Testis (tissue), 3 donors: Measurements from ENCODE around the gene NT5M. TPM values are rescaled to one million over a fixed set of nuclear protein-coding genes. Genes with fewer than 3 reads are reported as not detected.

ENCODE experiments used
- DNase-seq: peaks from one replicate; pipeline ENCODE4 v3.0.0-alpha.2; 2019
- H3K27ac ChIP-seq, 2 donors: fragments of 200-600 bp; sonication (generic); one replicate each; pipeline ENCODE4 v1.5.1; 2019
- H3K27me3 ChIP-seq: fragments of 200-600 bp; sonication (generic); one replicate; pipeline ENCODE4 v1.5.1; 2019
- H3K36me3 ChIP-seq: fragments of 200-600 bp; sonication (generic); one replicate; pipeline ENCODE4 v1.5.1; 2017; ENCODE audit warnings: low read depth; ENCODE audit errors: missing control alignments
- H3K4me1 ChIP-seq: fragments of 200-600 bp; sonication (generic); one replicate; pipeline ENCODE4 v1.5.1; 2019
- H3K4me3 ChIP-seq, 2 donors: fragments of 200-600 bp; sonication (generic); one replicate each; pipeline ENCODE4 v1.5.1; 2017 to 2019
- H3K9me3 ChIP-seq: fragments of 200-600 bp; sonication (generic); one replicate; pipeline ENCODE4 v1.5.1; 2017
- POLR2A ChIP-seq: fragments of 450-650 bp; IDR thresholded peaks from one replicate; pipeline ENCODE4 v1.6.1; 2017; ENCODE audit warnings: antibody characterized with exemption, mild to moderate bottlenecking, moderate library complexity
- WGBS, 2 donors: methylation state at CpG; one replicate each; pipeline ENCODE4 v1.1.5; 2018; 5-methylcytosine and 5-hydroxymethylcytosine counted together
- intact Hi-C: fragments of 100-400 bp; cut with DNase I; formaldehyde crosslinking; loops from one replicate; pipeline ENCODE4 v1.15.1; 2023; ENCODE audit warnings: low total_unique reads
- polyA plus RNA-seq: library from polyadenylated mRNA; stranded (reverse); fragments of 350-450 nt; fragmentation: Illumina TruSeq; extraction: RNeasy Lipid Tissue Mini Kit (QIAGEN cat#74804); gene quantifications from one replicate; pipeline ENCODE4 v1.2.3, GENCODE V29; 2014; ENCODE audit warnings: low read depth, low replicate concordance; ENCODE audit not compliant: insufficient read depth
- total RNA-seq, 2 donors: library from RNA; depleted of rRNA; stranded (reverse); fragments of >200 nt; gene quantifications; one replicate each; pipeline ENCODE4 v1.2.3, GENCODE V29; 2016
- TF ChIP-seq, protein P1 (sequence below), 3 experiments: fragments of 450-650 bp in 2 of 3; fragments of 200-600 bp in 1 of 3; sonication (generic) in 1 of 3; IDR thresholded peaks; one replicate each; pipeline ENCODE4 v1.5.1; 2016 to 2019; ENCODE audit warnings: antibody characterized with exemption in 3 of 3, mild to moderate bottlenecking in 2 of 3, moderate library complexity in 1 of 3

The NT5M gene
- total and polyA plus RNA-seq, 3 donors from 2014 or later, result 26.1 to 47.5 (median 33.5) TPM

DNA sequence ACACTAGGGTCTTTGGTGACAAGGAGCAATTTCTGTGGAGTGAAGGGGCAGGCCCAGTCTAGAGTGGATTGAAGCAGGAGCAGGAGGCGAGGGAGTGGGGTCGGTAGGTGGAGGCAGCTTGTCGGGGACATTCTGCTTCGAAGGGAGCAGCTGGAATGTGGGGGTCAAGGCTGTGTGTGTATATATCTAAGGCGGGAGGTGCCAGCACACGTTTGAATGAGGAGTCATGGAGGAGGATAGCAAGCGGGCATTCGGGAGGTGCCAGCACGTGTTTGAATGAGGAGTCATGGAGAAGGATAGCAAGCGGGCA, 17.7 kb downstream of the NT5M start:
- DNase-seq, result peak; percentile 53
- no peaks in the 10 kb centered on the region for H3K9me3 ChIP-seq
- intact Hi-C loops, result no loop called here

DNA sequence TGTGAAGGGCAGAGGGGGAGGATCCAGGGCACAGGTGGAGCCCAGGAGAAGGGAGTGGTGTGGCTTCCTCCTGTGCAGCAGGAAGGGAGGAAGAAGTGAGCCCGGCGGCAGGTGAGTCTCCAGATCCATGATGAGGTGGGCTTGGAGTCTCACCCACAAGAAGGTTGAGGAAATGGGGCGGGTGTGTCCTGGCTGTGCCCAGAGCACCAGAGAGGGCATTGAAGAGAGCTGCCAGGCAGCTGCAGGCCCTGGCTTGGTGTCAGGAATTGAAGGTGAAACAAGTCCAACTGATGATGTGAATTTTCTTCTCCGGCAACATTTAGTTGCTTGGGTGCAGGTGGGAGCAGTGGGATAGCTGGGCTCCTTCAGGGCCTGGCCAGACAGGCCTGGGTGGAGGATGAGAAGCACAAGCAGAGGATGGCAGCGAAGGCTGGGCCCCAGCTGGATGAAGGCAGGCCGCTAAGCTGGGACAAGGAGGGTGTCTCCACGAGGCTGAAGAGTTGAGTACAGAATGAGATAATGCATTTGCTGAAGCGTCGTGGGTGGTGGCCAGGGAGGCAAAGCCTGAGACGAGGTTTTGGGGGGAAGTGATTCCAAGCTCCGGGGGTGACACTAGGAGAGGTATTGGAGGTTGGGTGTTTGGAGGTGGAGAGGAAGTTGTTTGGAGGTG, 18.3 kb downstream of the NT5M start:
- Histone ChIP-seq H3K27me3 (no peaks in the 10 kb centered on the region), H3K27ac (no peak overlapping the region), H3K4me1 (no peaks in the 10 kb centered on the region), H3K4me3 (no peak overlapping the region), H3K36me3 (no peaks in the 10 kb centered on the region), H3K9me3 (no peaks in the 10 kb centered on the region)
- WGBS, 2 donors, result 65 to 83% methylated on average over 11 of the region's 11 CpGs
- DNase-seq, result peak; percentile 15
- TF ChIP-seq POLR2A, result no peak
- TF ChIP-seq, protein P1, sequence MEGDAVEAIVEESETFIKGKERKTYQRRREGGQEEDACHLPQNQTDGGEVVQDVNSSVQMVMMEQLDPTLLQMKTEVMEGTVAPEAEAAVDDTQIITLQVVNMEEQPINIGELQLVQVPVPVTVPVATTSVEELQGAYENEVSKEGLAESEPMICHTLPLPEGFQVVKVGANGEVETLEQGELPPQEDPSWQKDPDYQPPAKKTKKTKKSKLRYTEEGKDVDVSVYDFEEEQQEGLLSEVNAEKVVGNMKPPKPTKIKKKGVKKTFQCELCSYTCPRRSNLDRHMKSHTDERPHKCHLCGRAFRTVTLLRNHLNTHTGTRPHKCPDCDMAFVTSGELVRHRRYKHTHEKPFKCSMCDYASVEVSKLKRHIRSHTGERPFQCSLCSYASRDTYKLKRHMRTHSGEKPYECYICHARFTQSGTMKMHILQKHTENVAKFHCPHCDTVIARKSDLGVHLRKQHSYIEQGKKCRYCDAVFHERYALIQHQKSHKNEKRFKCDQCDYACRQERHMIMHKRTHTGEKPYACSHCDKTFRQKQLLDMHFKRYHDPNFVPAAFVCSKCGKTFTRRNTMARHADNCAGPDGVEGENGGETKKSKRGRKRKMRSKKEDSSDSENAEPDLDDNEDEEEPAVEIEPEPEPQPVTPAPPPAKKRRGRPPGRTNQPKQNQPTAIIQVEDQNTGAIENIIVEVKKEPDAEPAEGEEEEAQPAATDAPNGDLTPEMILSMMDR (IDR thresholded peaks at IDR 0.05), result no peak
- intact Hi-C loops, result no loop called here

More for the DNA sequence above, 17.7 kb downstream of the NT5M start:
- Histone ChIP-seq H3K4me3 (no peak overlapping the region), H3K4me1 (no peaks in the 10 kb centered on the region), H3K27me3 (no peaks in the 10 kb centered on the region), H3K36me3 (no peaks in the 10 kb centered on the region), H3K27ac (no peak overlapping the region)
- WGBS, 2 donors, result 61 to 76% methylated on average over 10 of the region's 10 CpGs
- TF ChIP-seq, protein P1 (IDR thresholded peaks at IDR 0.05), result no peak
- no peak for TF ChIP-seq POLR2A

DNA sequence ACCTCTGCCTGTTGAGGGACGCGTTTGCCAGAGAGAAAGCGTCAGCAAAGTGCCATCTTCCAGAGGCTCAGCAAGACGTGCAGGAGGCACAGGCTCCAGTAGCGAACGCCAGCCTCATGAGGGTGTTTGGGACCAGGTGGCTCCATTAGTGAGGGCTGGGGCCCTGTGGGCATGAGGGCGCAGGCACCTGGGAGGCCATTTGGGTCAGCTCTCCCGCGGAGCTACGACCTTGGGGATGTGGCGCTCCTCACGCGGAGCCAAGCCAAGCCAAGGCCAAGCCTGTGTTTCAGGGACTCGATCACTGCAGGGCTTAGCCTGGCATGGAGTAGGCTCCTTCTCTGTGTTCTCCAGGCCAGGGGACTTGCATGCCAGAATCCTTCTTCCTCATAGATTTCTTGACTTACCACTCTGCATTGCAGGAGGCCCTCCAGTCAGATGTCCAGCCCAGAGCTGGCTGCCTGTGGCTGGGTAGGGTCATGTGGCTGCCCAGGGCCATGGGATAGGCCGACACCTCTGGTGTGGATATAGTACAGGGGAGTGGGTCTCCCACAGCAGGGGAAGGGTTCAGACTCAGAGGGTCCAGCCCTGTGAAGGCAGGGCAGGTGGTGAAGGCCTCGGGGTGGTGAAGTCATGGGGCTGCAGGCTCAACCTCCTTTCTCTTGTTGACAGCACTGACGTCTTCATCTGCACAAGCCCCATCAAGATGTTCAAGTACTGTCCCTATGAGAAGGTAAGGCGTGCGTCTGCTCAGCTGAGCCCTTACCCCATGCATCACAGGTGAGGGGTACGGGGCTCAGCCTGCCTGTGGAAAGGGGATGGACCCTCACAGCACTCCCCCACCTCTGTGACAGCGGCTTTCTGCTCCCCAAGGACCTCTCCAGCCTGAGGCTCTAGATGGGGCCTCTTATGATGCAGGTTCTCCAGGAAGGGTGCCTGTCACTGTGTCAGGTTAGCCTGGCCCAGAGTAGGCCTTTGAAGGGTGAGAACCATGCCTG, 19.6 kb downstream of the NT5M start:
- no peak overlapping the region for H3K27ac ChIP-seq
- WGBS, 2 donors, result 85 to 90% methylated on average over 18 to 21 of the region's 21 CpGs
- DNase-seq, result no peak
- no peaks in the 10 kb centered on the region for H3K36me3 ChIP-seq
- no peaks in the 10 kb centered on the region for H3K9me3 ChIP-seq
- intact Hi-C loops, result no loop called here
- no peaks in the 10 kb centered on the region for H3K27me3 ChIP-seq
- TF ChIP-seq POLR2A, result no peak
- TF ChIP-seq, protein P1 (IDR thresholded peaks at IDR 0.05), result no peak
- no peak overlapping the region for H3K4me3 ChIP-seq
- no peaks in the 10 kb centered on the region for H3K4me1 ChIP-seq

DNA sequence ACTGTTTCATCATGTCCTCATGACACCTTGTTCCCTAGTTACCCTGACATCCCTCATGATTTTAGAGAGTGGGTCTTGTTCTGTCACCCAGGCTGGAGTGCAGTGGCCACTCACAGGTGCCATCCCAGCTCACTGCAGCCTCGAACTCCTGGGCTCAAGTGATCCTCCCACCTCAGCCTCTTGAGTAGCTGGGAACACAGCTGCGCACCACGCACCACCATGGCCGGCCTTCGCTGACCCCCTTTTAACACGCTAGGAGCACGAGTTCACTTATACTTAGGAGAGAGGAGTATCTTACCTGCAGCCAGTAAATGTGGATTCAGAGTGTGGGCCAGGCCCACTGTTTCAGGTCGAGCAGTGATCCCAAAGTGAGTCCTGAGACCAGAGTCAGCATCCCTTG, 21.4 kb downstream of the NT5M start:
- no peaks in the 10 kb centered on the region for H3K36me3 ChIP-seq

More for the DNA sequence above, 21.4 kb downstream of the NT5M start:
- Histone ChIP-seq H3K9me3 (no peaks in the 10 kb centered on the region), H3K4me1 (no peaks in the 10 kb centered on the region), H3K27ac (no peak overlapping the region), H3K4me3 (no peak overlapping the region), H3K27me3 (no peaks in the 10 kb centered on the region)
- 97 to 98% methylated on average over 6 to 8 of the region's 8 CpGs for WGBS, 2 donors
- intact Hi-C loops, result no loop called here
- no peak for TF ChIP-seq POLR2A
- TF ChIP-seq, protein P1 (IDR thresholded peaks at IDR 0.05), result no peak
- no peak for DNase-seq
